Suprapubic skin (tissue), 4 donors: ENCODE data around the gene ILDR2. TPM values are rescaled to one million over a fixed set of nuclear protein-coding genes. Genes with fewer than 3 reads are reported as not detected.

ENCODE experiments used
- DNase-seq, 2 donors: peaks; one replicate each; pipeline ENCODE4 v3.0.0-alpha.2; 2019; ENCODE audit warnings: low spot score in 2 of 2
- H3K27ac ChIP-seq: fragments of 200-600 bp; sonication (generic); one replicate; pipeline ENCODE4 v1.5.1; 2019
- H3K27me3 ChIP-seq: fragments of 200-600 bp; sonication (generic); one replicate; pipeline ENCODE4 v1.5.1; 2019
- H3K36me3 ChIP-seq: fragments of 200-600 bp; sonication (generic); one replicate; pipeline ENCODE4 v1.5.1; 2019
- H3K4me1 ChIP-seq: fragments of 200-600 bp; sonication (generic); one replicate; pipeline ENCODE4 v1.5.1; 2019
- H3K4me3 ChIP-seq: fragments of 200-600 bp; sonication (generic); one replicate; pipeline ENCODE4 v1.5.1; 2019; ENCODE audit warnings: mild to moderate bottlenecking
- H3K9me3 ChIP-seq: fragments of 200-600 bp; sonication (generic); one replicate; pipeline ENCODE4 v1.5.1; 2019
- CTCF ChIP-seq, 2 donors: fragments of 200-600 bp in 1 of 2; fragments of 450-650 bp in 1 of 2; sonication (generic) in 1 of 2; IDR thresholded peaks; one replicate each; pipeline ENCODE4 v1.5.1; 2016 to 2019; ENCODE audit warnings: antibody characterized with exemption in 2 of 2, mild to moderate bottlenecking in 1 of 2, moderate library complexity in 1 of 2
- EP300 ChIP-seq: sonication (generic); formaldehyde crosslinking; IDR thresholded peaks from one replicate; pipeline ENCODE4 v1.6.1; 2017; ENCODE audit warnings: antibody characterized with exemption
- POLR2A ChIP-seq, 2 donors: fragments of 450-650 bp; IDR thresholded peaks; one replicate each; pipeline ENCODE4 v1.6.1; 2017; ENCODE audit warnings: antibody characterized with exemption in 2 of 2, mild to moderate bottlenecking in 2 of 2, moderate library complexity in 2 of 2
- POLR2AphosphoS5 ChIP-seq, 3 donors: sonication (generic); formaldehyde crosslinking; IDR thresholded peaks; one replicate each; pipeline ENCODE4 v1.6.1; 2017; ENCODE audit warnings: antibody characterized with exemption in 3 of 3
- WGBS: methylation state at CpG from one replicate; pipeline ENCODE4 v1.1.5; 2018; 5-methylcytosine and 5-hydroxymethylcytosine counted together
- total RNA-seq, 4 donors: library from RNA; depleted of rRNA; stranded (reverse); fragments of >200 nt; gene quantifications; one replicate each; pipeline ENCODE4 v1.1.0, GENCODE V29; 2016

ILDR2 gene
- total RNA-seq, 4 donors from 2014 or later: 0.47 to 0.70 (median 0.48) TPM; not detected in 1

- WGBS: 48% methylated on average over 4 of the region's 4 CpGs
- DNase-seq: no peak
- H3K4me1 ChIP-seq: peaks cover 7% of the 10 kb centered on the region
- TF ChIP-seq EP300 (no peak), CTCF (IDR thresholded peaks at IDR 0.05) (no peak), POLR2A (IDR thresholded peaks at IDR 0.05) (no peak), POLR2AphosphoS5 (IDR thresholded peaks at IDR 0.05) (no peak)
- no peak overlapping the region for H3K4me3 ChIP-seq
- no peaks in the 10 kb centered on the region for H3K9me3 ChIP-seq
- H3K27ac ChIP-seq: no peak overlapping the region
- H3K36me3 ChIP-seq: no peaks in the 10 kb centered on the region
- H3K27me3 ChIP-seq: peaks cover 20% of the 10 kb centered on the region
Measured at GRCh38 chr1:166952002-166952746, 23.2 kb downstream of the ILDR2 start.

DNA sequence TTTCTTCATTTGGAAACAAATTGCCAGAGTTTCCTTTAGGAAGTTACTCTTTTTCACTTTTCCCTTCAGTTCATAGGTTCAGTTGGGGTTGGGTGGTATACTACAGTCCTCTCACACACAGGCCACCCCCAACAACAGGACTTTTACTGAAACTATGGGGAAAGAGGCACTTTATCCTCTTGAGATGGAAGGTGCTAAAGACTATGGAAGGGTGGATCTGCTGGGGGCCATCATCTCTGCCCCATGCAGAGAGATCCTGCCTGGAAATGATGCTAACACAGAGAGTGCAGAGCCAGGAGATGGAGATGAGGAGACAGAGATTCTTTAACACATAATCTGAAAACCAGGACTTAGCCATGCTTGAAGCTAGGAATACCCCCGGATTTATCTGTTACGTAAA lies 24.3 kb downstream of the ILDR2 start:
- peaks cover 22% of the 10 kb centered on the region for H3K27me3 ChIP-seq
- no peaks in the 10 kb centered on the region for H3K9me3 ChIP-seq
- H3K27ac ChIP-seq: no peak overlapping the region
- H3K4me3 ChIP-seq: no peak overlapping the region
- 84% methylated on average over 2 of the region's 2 CpGs for WGBS
- no peaks in the 10 kb centered on the region for H3K36me3 ChIP-seq
- DNase-seq: no peak
- peaks cover 8% of the 10 kb centered on the region for H3K4me1 ChIP-seq
- TF ChIP-seq POLR2AphosphoS5 (IDR thresholded peaks at IDR 0.05) (no peak), POLR2A (IDR thresholded peaks at IDR 0.05) (no peak)

GRCh38 chr1:166950156-166950555 lies 25.2 kb downstream of the ILDR2 start:
- Histone ChIP-seq H3K36me3 (no peaks in the 10 kb centered on the region), H3K27ac (no peak overlapping the region), H3K4me1 (peaks cover 8% of the 10 kb centered on the region), H3K4me3 (no peak overlapping the region), H3K9me3 (no peaks in the 10 kb centered on the region), H3K27me3 (peaks cover 22% of the 10 kb centered on the region)
- TF ChIP-seq CTCF (IDR thresholded peaks at IDR 0.05): no peak
- TF ChIP-seq EP300: no peak
- TF ChIP-seq POLR2AphosphoS5 (IDR thresholded peaks at IDR 0.05): no peak
- no peak for TF ChIP-seq POLR2A (IDR thresholded peaks at IDR 0.05)
- 76% methylated on average over 2 of the region's 2 CpGs for WGBS
- DNase-seq: no peak

DNA sequence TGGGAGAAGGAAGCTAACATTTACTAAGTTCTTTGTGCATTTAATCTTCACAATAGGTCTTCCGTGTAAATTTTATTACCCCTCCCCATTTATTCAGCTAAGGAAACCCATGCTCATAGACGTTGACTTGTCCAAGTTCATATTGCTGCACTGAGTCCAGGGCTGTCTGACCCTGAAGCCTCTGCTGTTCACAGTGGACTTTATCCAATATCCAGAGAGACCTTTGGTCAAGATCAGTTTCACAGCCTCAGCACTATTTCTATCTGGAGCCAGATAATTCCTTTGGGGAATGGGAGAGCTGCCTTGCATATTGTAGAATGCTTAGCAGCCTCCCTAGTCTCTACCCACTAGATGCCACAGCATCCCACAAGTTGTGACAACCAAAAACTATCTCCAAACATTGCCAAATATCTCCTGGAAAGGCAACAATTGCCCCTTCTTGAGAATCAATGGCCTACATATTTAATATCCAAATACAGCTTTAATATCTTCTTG lies 26.4 kb downstream of the ILDR2 start:
- H3K4me1 ChIP-seq: peaks cover 8% of the 10 kb centered on the region
- H3K36me3 ChIP-seq: no peaks in the 10 kb centered on the region
- TF ChIP-seq EP300 (no peak), POLR2AphosphoS5 (IDR thresholded peaks at IDR 0.05) (no peak), POLR2A (IDR thresholded peaks at IDR 0.05) (no peak), CTCF (IDR thresholded peaks at IDR 0.05) (no peak)
- peaks cover 22% of the 10 kb centered on the region for H3K27me3 ChIP-seq
- no peak for DNase-seq
- H3K4me3 ChIP-seq: no peak overlapping the region
- no peaks in the 10 kb centered on the region for H3K9me3 ChIP-seq
- H3K27ac ChIP-seq: no peak overlapping the region
- 84% methylated on average over 2 of the region's 2 CpGs for WGBS

- H3K27me3 ChIP-seq: peaks cover 22% of the 10 kb centered on the region
- 12% methylated on average over 34 of the region's 44 CpGs for WGBS
Measured at GRCh38 chr1:166947398-166948043, 27.8 kb downstream of the ILDR2 start.

More at GRCh38 chr1:166947398-166948043, 27.8 kb downstream of the ILDR2 start:
- no peak for TF ChIP-seq CTCF (IDR thresholded peaks at IDR 0.05)
- TF ChIP-seq EP300: no peak
- TF ChIP-seq POLR2AphosphoS5 (IDR thresholded peaks at IDR 0.05): no peak
- no peak for TF ChIP-seq POLR2A (IDR thresholded peaks at IDR 0.05)
- Histone ChIP-seq H3K27ac (no peak overlapping the region), H3K4me1 (peaks cover 8% of the 10 kb centered on the region), H3K4me3 (peak overlapping the region; percentile 30), H3K9me3 (no peaks in the 10 kb centered on the region), H3K36me3 (no peaks in the 10 kb centered on the region)
- DNase-seq: no peak
